BJ (cell line): ENCODE results near the gene NUP35. TPM values are rescaled to one million over a fixed set of nuclear protein-coding genes. Genes with fewer than 3 reads are reported as not detected.
A peak's percentile ranks its signal among the peaks of the same experiment; 100 is the strongest.

ENCODE experiments used
- CTCF ChIA-PET: fragments of 350-600 bp; formaldehyde crosslinking; extraction: SDS; loops from one replicate; lab custom pipeline; 2021; ENCODE audit warnings: antibody characterized with exemption, inconsistent platforms; lab: Yijun Ruan, JAX
- POLR2A ChIA-PET: fragments of 300-600 bp; sonication (Branson Sonifier 250); formaldehyde crosslinking; extraction: SDS; loops from one replicate; lab custom pipeline; 2021; ENCODE audit warnings: antibody characterized with exemption; lab: Charles Lee
- DNase-seq: peaks from one replicate; pipeline ENCODE4 v3.0.0-alpha.2; 2011; ENCODE audit warnings: low read depth
- H3K27me3 ChIP-seq: 2 replicates; pipeline ENCODE4 v1.6.0; 2011; ENCODE audit warnings: low read length; ENCODE audit not compliant: control insufficient read depth, insufficient read depth
- H3K36me3 ChIP-seq: 2 replicates; pipeline ENCODE4 v1.5.1; 2011; ENCODE audit warnings: low read length; ENCODE audit not compliant: control insufficient read depth, insufficient read depth
- H3K4me3 ChIP-seq: 2 replicates; pipeline ENCODE4 v1.5.1; 2011; ENCODE audit warnings: low read depth, mild to moderate bottlenecking, control low read depth, low read length
- CTCF ChIP-seq: IDR thresholded peaks from 2 replicates; pipeline ENCODE4 v1.5.1; 2011; ENCODE audit warnings: low read depth, mild to moderate bottlenecking, control low read depth, inconsistent platforms, low read length, moderate library complexity; ENCODE audit not compliant: insufficient read depth
- polyA plus RNA-seq: library from polyadenylated mRNA; depleted of rRNA; stranded (reverse); fragments of >200 nt; gene quantifications from 2 replicates; pipeline ENCODE4 v1.2.3, GENCODE V29; 2011

NUP35 gene
- polyA plus RNA-seq, 1 experiment, result 11.1 TPM

DNA sequence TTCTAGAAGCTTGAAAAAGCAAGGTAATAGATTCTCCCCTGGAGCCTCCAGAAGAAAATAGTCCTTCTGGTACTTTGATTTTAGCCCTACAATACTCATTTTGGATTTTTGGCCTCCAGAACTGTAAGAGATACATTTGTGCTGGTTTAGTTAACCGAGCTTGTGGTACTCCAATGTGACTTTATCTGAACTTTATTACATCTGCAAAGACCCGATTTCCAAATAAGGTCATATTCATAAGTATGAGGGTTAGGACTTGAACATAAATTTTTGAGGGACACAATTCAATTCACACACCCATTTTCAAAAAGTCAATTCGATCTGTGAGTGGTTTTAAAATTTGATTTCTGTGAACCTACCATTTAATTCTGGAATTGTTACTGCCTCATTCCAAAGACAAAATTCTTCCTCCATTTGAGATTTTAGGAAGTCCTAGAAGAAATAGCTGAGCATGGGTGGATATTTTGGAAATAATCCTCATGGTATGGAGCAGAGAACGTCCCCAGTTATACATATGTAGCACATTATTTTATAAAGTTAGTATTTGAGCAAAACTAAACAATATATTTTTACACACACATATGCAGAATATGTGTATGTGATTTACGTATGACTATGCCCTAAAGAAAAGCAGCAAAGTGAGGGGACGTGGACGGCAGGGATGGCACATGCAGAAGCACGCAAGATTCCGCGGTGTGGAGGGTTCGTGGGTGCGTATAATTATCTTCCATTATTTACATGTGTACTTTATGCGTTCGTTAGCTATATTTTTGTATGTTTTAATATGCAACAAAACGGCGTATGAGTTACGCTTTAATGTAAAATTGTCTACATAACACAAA, 905 bp upstream of the NUP35 start:
- DNase-seq, result no peak
- Histone ChIP-seq H3K36me3 (no peaks in the 10 kb centered on the region), H3K27me3 (no peaks in the 10 kb centered on the region), H3K4me3 (peak overlapping the region; percentile 66)
- CTCF ChIA-PET, result no interaction called here
- TF ChIP-seq CTCF, result no peak
- POLR2A ChIA-PET, result no interaction called here

- H3K4me3 ChIP-seq, result peak overlapping the region; percentile 66
- POLR2A ChIA-PET, result no interaction called here
- no peak for TF ChIP-seq CTCF
- CTCF ChIA-PET, result no interaction called here
- DNase-seq, result peak; percentile 0
- H3K36me3 ChIP-seq, result no peaks in the 10 kb centered on the region; the same call in 1 of the 2 replicates
- no peaks in the 10 kb centered on the region for H3K27me3 ChIP-seq
Observed at GRCh38 chr2:183123959-183124221, 353 bp upstream of the NUP35 start.

- H3K36me3 ChIP-seq, result no peaks in the 10 kb centered on the region; the same call in 1 of the 2 replicates
- CTCF ChIA-PET, result no interaction called here
- H3K4me3 ChIP-seq, result peak overlapping the region; percentile 66
- POLR2A ChIA-PET, result no interaction called here
- no peaks in the 10 kb centered on the region for H3K27me3 ChIP-seq
- TF ChIP-seq CTCF, result no peak
- DNase-seq, result no peak
Observed at GRCh38 chr2:183124957-183125255, 663 bp downstream of the NUP35 start.

- H3K27me3 ChIP-seq, result no peaks in the 10 kb centered on the region
- no peak overlapping the region for H3K4me3 ChIP-seq
- H3K36me3 ChIP-seq, result no peaks in the 10 kb centered on the region; the same call in 1 of the 2 replicates
- ChIA-PET CTCF (no interaction called here), POLR2A (no interaction called here)
- DNase-seq, result no peak
- no peak for TF ChIP-seq CTCF
Observed at GRCh38 chr2:183125659-183126341, 1.6 kb downstream of the NUP35 start.

- no peaks in the 10 kb centered on the region for H3K27me3 ChIP-seq
- no peak overlapping the region for H3K4me3 ChIP-seq
- CTCF ChIA-PET, result interaction anchor here (1.2 kb wide), 1 partner anchor 10 kb away, joined by 3 read pairs; no protein-coding TSS in a partner anchor
- H3K36me3 ChIP-seq, result no peaks in the 10 kb centered on the region; the same call in 1 of the 2 replicates
- no peak for TF ChIP-seq CTCF
- no peak for DNase-seq
- POLR2A ChIA-PET, result no interaction called here
Observed at GRCh38 chr2:183126635-183127034, 2.4 kb downstream of the NUP35 start.
